H9 (cell line): Measurements from ENCODE around the gene BACH1. TPM values are rescaled to one million over a fixed set of nuclear protein-coding genes. Genes with fewer than 3 reads are reported as not detected.

Source experiments
- DNase-seq: peaks from one replicate; pipeline ENCODE4 v3.0.0-alpha.2; 2017
- H2AFZ ChIP-seq: one replicate; pipeline ENCODE4 v1.6.1; 2013; ENCODE audit warnings: mild to moderate bottlenecking, low read length, control low read depth, moderate library complexity
- H2AK5ac ChIP-seq: 2 replicates; pipeline ENCODE4 v1.6.1; 2013; ENCODE audit warnings: low read length, control low read depth, mixed read lengths; ENCODE audit not compliant: insufficient read length
- H2BK120ac ChIP-seq: one replicate; pipeline ENCODE4 v1.6.1; 2013; ENCODE audit warnings: low read depth, mild to moderate bottlenecking, low read length, control low read depth, inconsistent platforms; ENCODE audit not compliant: poor library complexity, severe bottlenecking
- H2BK12ac ChIP-seq: 2 replicates; pipeline ENCODE4 v1.6.1; 2013; ENCODE audit warnings: low read length, control low read depth, mixed read lengths, low read depth; ENCODE audit not compliant: insufficient read length
- H2BK15ac ChIP-seq: 2 replicates; pipeline ENCODE4 v1.6.1; 2013; ENCODE audit warnings: low read depth, low read length, control low read depth
- H2BK20ac ChIP-seq: one replicate; pipeline ENCODE4 v1.6.1; 2013; ENCODE audit warnings: low read depth, mild to moderate bottlenecking, low read length, control low read depth, inconsistent platforms; ENCODE audit not compliant: poor library complexity, severe bottlenecking
- H2BK5ac ChIP-seq: 2 replicates; pipeline ENCODE4 v1.6.1; 2013; ENCODE audit warnings: low read length, control low read depth, mixed read lengths; ENCODE audit not compliant: insufficient read length
- H3K14ac ChIP-seq: 2 replicates; pipeline ENCODE4 v1.6.1; 2013; ENCODE audit warnings: low read length, control low read depth; ENCODE audit not compliant: insufficient read depth
- H3K18ac ChIP-seq: 2 replicates; pipeline ENCODE4 v1.6.1; 2013; ENCODE audit warnings: low read depth, mild to moderate bottlenecking, mixed read lengths, low read length, control low read depth; ENCODE audit not compliant: insufficient read length
- H3K23ac ChIP-seq: 2 replicates; pipeline ENCODE4 v1.6.1; 2013; ENCODE audit warnings: low read length, control low read depth, mixed read lengths, low read depth; ENCODE audit not compliant: insufficient read length
- H3K23me2 ChIP-seq: 2 replicates; pipeline ENCODE4 v1.6.1; 2013; ENCODE audit warnings: low read depth, mild to moderate bottlenecking, mixed read lengths, low read length, control low read depth; ENCODE audit not compliant: insufficient read length, poor library complexity, severe bottlenecking
- H3K27ac ChIP-seq: 2 replicates; pipeline ENCODE4 v1.5.1; 2013; ENCODE audit warnings: low read length, control low read depth, mixed read lengths, low read depth; ENCODE audit not compliant: insufficient read length
- H3K27me3 ChIP-seq: 2 replicates; pipeline ENCODE4 v1.6.1; 2013; ENCODE audit warnings: low read length, control low read depth, inconsistent platforms; ENCODE audit not compliant: insufficient read depth
- H3K4ac ChIP-seq: 2 replicates; pipeline ENCODE4 v1.6.1; 2013; ENCODE audit warnings: low read depth, mild to moderate bottlenecking, control low read depth, inconsistent platforms, low read length, moderate library complexity
- H3K4me1 ChIP-seq: 2 replicates; pipeline ENCODE4 v1.6.1; 2013; ENCODE audit warnings: low read length, control low read depth, inconsistent platforms; ENCODE audit not compliant: insufficient read depth
- H3K4me2 ChIP-seq: 2 replicates; pipeline ENCODE4 v1.6.1; 2013; ENCODE audit warnings: low read length, control low read depth, mixed read lengths; ENCODE audit not compliant: insufficient read length, insufficient read depth
- H3K56ac ChIP-seq: 2 replicates; pipeline ENCODE4 v1.6.1; 2013; ENCODE audit warnings: low read depth, mild to moderate bottlenecking, mixed read lengths, low read length, control low read depth; ENCODE audit not compliant: insufficient read length
- H3K79me1 ChIP-seq: 2 replicates; pipeline ENCODE4 v1.6.1; 2013; ENCODE audit warnings: low read depth, mild to moderate bottlenecking, moderate library complexity, low read length, control low read depth, inconsistent platforms; ENCODE audit not compliant: insufficient read depth, poor library complexity, severe bottlenecking
- H3K79me2 ChIP-seq: 2 replicates; pipeline ENCODE4 v1.6.1; 2013; ENCODE audit warnings: low read length, control low read depth, inconsistent platforms; ENCODE audit not compliant: insufficient read depth
- H3K9ac ChIP-seq: 2 replicates; pipeline ENCODE4 v1.6.1; 2013; ENCODE audit warnings: low read length, control low read depth, mixed read lengths; ENCODE audit not compliant: insufficient read length; ENCODE audit errors: extremely low read depth
- H3K9me3 ChIP-seq: one replicate; pipeline ENCODE4 v1.6.1; 2013; ENCODE audit warnings: low read depth, low read length, inconsistent platforms; ENCODE audit not compliant: control insufficient read depth
- H3T11ph ChIP-seq: one replicate; pipeline ENCODE4 v1.6.1; 2013; ENCODE audit warnings: mild to moderate bottlenecking, low read length, control low read depth, inconsistent platforms
- H4K20me1 ChIP-seq: one replicate; pipeline ENCODE4 v1.6.1; 2013; ENCODE audit not compliant: control insufficient read depth, insufficient read length, insufficient read depth
- H4K5ac ChIP-seq: 2 replicates; pipeline ENCODE4 v1.6.1; 2013; ENCODE audit warnings: low read depth, mild to moderate bottlenecking, mixed read lengths, low read length, control low read depth; ENCODE audit not compliant: insufficient read length
- H4K8ac ChIP-seq: replicated peaks from 2 replicates; pipeline ENCODE4 v1.6.1; 2013; ENCODE audit warnings: low read length, control low read depth, mixed read lengths, low read depth; ENCODE audit not compliant: insufficient read length
- H4K91ac ChIP-seq: 2 replicates; pipeline ENCODE4 v1.6.1; 2013; ENCODE audit warnings: low read depth, mild to moderate bottlenecking, moderate library complexity, mixed read lengths, low read length, control low read depth; ENCODE audit not compliant: insufficient read length
- H3K27ac Mint-ChIP-seq, 3 experiments: 2 replicates in 2 of 3; 3 replicates in 1 of 3; pipeline ENCODE4 v1.8.0; 2020 to 2021; ENCODE audit warnings: mixed read lengths in 3 of 3, mild to moderate bottlenecking in 1 of 3, moderate library complexity in 1 of 3
- H3K27me3 Mint-ChIP-seq: 2 replicates; pipeline ENCODE4 v1.8.0; 2021; ENCODE audit warnings: low read depth, mild to moderate bottlenecking, moderate library complexity, mixed read lengths
- H3K36me3 Mint-ChIP-seq, 3 experiments: 2 replicates in 2 of 3; 3 replicates in 1 of 3; pipeline ENCODE4 v1.8.0; 2020 to 2021; ENCODE audit warnings: low read depth in 3 of 3, mixed read lengths in 3 of 3; ENCODE audit not compliant: insufficient read depth in 1 of 3
- H3K4me1 Mint-ChIP-seq, 2 experiments: 2 replicates each; pipeline ENCODE4 v1.8.0; 2020; ENCODE audit warnings: mixed read lengths in 2 of 2
- H3K4me3 Mint-ChIP-seq, 2 experiments: 2 replicates in 1 of 2; 3 replicates in 1 of 2; pipeline ENCODE4 v1.8.0; 2020 to 2021; ENCODE audit warnings: mild to moderate bottlenecking in 2 of 2, mixed read lengths in 2 of 2, moderate library complexity in 1 of 2
- H3K9me3 Mint-ChIP-seq, 2 experiments: 2 replicates in 1 of 2; 3 replicates in 1 of 2; pipeline ENCODE4 v1.8.0; 2020; ENCODE audit warnings: mild to moderate bottlenecking in 2 of 2, mixed read lengths in 2 of 2, moderate library complexity in 1 of 2
- WGBS: extraction: QIAGEN DNeasy Blood & Tissue Kit; methylation state at CpG from one replicate; pipeline ENCODE4 v1.1.7; 2013; ENCODE audit warnings: missing lambda C conversion rate, low lambda C conversion rate, mixed read lengths; ENCODE audit not compliant: insufficient read length; ENCODE audit errors: extremely low coverage; 5-methylcytosine and 5-hydroxymethylcytosine counted together
- total RNA-seq: library from RNA; stranded (reverse); gene quantifications from 2 replicates; pipeline ENCODE4 v1.2.1, GENCODE V29; 2021
- TF ChIP-seq, protein P1 (sequence below): fragments of 200-600 bp; sonication (generic); conservative IDR thresholded peaks from 3 replicates; pipeline ENCODE4 v1.8.0; 2021; ENCODE audit warnings: antibody characterized with exemption, mild to moderate bottlenecking

BACH1 gene
- total RNA-seq, 1 experiment from 2014 or later = 42.4 TPM

GRCh38 chr21:29334717-29335428 lies 36.2 kb downstream of the BACH1 start:
- Histone ChIP-seq H2BK5ac (no peak overlapping the region), H3K56ac (no peak overlapping the region), H4K20me1 (no peaks in the 10 kb centered on the region), H3K27me3 (no peaks in the 10 kb centered on the region), H2BK20ac (no peak overlapping the region), H2BK15ac (no peak overlapping the region), H3K9me3 (no peaks in the 10 kb centered on the region), H2AK5ac (no peak overlapping the region), H4K91ac (no peak overlapping the region), H3K14ac (no peak overlapping the region), H3K79me1 (peaks cover 3% of the 10 kb centered on the region), H4K8ac (no peak overlapping the region), H3K4me1 (no peaks in the 10 kb centered on the region), H3K79me2 (no peaks in the 10 kb centered on the region; the same call in 1 of the 2 replicates), H3K4me2 (no peak overlapping the region), H2BK12ac (no peak overlapping the region), H3K4ac (no peak overlapping the region), H3K9ac (no peak overlapping the region), H3K27ac (no peak overlapping the region), H4K5ac (no peak overlapping the region), H3K23me2 (no peaks in the 10 kb centered on the region), H2BK120ac (no peak overlapping the region), H3K23ac (no peak overlapping the region), H3T11ph (no peak overlapping the region), H3K18ac (no peak overlapping the region), H2AFZ (no peak overlapping the region)
- H3K27me3 Mint-ChIP-seq = no peaks in the 10 kb centered on the region
- no peak overlapping the region for H3K27ac Mint-ChIP-seq
- no peak for DNase-seq
- no peaks in the 10 kb centered on the region for H3K9me3 Mint-ChIP-seq
- WGBS = no CpG with 5 or more reads among the region's 11 CpGs
- no peaks in the 10 kb centered on the region for H3K4me1 Mint-ChIP-seq
- TF ChIP-seq, protein P1, sequence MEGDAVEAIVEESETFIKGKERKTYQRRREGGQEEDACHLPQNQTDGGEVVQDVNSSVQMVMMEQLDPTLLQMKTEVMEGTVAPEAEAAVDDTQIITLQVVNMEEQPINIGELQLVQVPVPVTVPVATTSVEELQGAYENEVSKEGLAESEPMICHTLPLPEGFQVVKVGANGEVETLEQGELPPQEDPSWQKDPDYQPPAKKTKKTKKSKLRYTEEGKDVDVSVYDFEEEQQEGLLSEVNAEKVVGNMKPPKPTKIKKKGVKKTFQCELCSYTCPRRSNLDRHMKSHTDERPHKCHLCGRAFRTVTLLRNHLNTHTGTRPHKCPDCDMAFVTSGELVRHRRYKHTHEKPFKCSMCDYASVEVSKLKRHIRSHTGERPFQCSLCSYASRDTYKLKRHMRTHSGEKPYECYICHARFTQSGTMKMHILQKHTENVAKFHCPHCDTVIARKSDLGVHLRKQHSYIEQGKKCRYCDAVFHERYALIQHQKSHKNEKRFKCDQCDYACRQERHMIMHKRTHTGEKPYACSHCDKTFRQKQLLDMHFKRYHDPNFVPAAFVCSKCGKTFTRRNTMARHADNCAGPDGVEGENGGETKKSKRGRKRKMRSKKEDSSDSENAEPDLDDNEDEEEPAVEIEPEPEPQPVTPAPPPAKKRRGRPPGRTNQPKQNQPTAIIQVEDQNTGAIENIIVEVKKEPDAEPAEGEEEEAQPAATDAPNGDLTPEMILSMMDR = 0 out of 3 replicates have a peak, but pooled peaks have one; percentile 17
- no peak overlapping the region for H3K4me3 Mint-ChIP-seq
- peaks cover 3 to 9% (median 6%) of the 10 kb centered on the region in 3 experiments; a peak in 5 of 7 replicates for H3K36me3 Mint-ChIP-seq
